Activated CD4-positive, alpha-beta T cell treated with anti-CD3 and anti-CD28 coated beads, Interleukin-2, amount 10 ng/mL, durations not matched to agents 7 days and 5 days (primary cell): Measurements from ENCODE around the gene OSBP2. TPM values are rescaled to one million over a fixed set of nuclear protein-coding genes. Genes with fewer than 3 reads are reported as not detected.
A peak's percentile ranks its signal among the peaks of the same experiment; 100 is the strongest.

Experiments used
- CTCF ChIA-PET: fragments of 350-600 bp; sonication (Branson Sonifier 250); formaldehyde crosslinking; loops from one replicate; lab custom pipeline; 2021; ENCODE audit warnings: antibody characterized with exemption; lab: Charles Lee
- POLR2A ChIA-PET: fragments of 350-600 bp; sonication (Branson Sonifier 250); formaldehyde crosslinking; loops from one replicate; lab custom pipeline; 2021; ENCODE audit warnings: antibody characterized with exemption; lab: Charles Lee
- DNase-seq: peaks from one replicate; pipeline ENCODE4 v3.0.0-alpha.2; 2020
- H3K27ac Mint-ChIP-seq: one replicate; pipeline ENCODE4 v1.8.0; 2021; ENCODE audit warnings: mild to moderate bottlenecking, moderate library complexity, mixed read lengths
- H3K27me3 Mint-ChIP-seq: one replicate; pipeline ENCODE4 v1.8.0; 2021; ENCODE audit warnings: mixed read lengths
- H3K36me3 Mint-ChIP-seq: one replicate; pipeline ENCODE4 v1.8.0; 2021; ENCODE audit warnings: low read depth, mixed read lengths
- H3K4me1 Mint-ChIP-seq: one replicate; pipeline ENCODE4 v1.8.0; 2021; ENCODE audit warnings: mixed read lengths
- H3K4me3 Mint-ChIP-seq: one replicate; pipeline ENCODE4 v1.8.0; 2021; ENCODE audit warnings: mild to moderate bottlenecking, moderate library complexity, mixed read lengths
- H3K9me3 Mint-ChIP-seq: one replicate; pipeline ENCODE4 v1.8.0; 2021; ENCODE audit warnings: mixed read lengths
- total RNA-seq, 2 experiments: library from RNA; stranded (reverse); gene quantifications; one replicate each; pipeline ENCODE4 v1.2.3, GENCODE V29; 2021

Gene OSBP2
- total RNA-seq, 2 experiments from 2014 or later, result 1.1 TPM

DNA sequence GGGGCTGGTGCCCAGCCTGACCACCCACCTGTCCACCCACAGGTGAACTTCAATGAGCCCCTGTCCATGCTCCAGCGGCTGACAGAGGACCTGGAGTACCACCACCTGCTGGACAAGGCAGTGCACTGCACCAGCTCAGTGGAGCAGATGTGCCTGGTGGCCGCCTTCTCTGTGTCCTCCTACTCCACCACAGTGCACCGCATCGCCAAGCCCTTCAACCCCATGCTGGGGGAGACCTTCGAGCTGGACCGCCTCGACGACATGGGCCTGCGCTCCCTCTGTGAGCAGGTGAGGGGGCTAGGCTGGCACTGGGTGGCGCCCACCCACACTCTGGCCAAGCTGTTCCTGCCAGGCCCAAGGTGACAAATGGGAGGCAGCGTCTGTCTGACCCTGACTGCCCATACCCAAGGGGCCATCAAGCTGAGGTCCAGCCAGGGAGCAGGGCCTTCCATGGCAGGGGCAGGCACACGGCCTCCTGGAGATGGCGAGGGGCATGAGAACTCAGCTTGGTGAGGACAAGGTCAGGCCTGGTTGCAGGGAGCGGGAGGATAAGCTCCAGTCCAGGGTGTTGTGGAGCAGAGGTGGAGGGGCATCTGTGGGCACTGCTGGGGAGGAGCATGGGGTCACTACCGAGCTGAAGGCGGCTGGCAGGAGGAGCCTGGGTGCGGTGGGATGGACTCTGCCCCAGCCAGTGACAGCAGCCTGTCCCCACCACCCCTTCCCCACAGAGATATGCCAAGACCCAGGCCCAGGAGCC is 196.2 kb downstream of the OSBP2 start:
- peaks cover 21% of the 10 kb centered on the region for H3K4me1 Mint-ChIP-seq
- H3K9me3 Mint-ChIP-seq, result no peaks in the 10 kb centered on the region
- H3K4me3 Mint-ChIP-seq, result no peak overlapping the region
- ChIA-PET CTCF (interaction anchor here (0.7 to 1.3 kb wide), 3 partner anchors 10 to 1623 kb away, joined by 3 to 4 read pairs (median 3); partner anchors contain the start of genes EWSR1 and RHBDD3), POLR2A (no interaction called here)
- no peaks in the 10 kb centered on the region for H3K36me3 Mint-ChIP-seq
- no peaks in the 10 kb centered on the region for H3K27me3 Mint-ChIP-seq
- no peak overlapping the region for H3K27ac Mint-ChIP-seq
- peak; percentile 37 for DNase-seq

DNA sequence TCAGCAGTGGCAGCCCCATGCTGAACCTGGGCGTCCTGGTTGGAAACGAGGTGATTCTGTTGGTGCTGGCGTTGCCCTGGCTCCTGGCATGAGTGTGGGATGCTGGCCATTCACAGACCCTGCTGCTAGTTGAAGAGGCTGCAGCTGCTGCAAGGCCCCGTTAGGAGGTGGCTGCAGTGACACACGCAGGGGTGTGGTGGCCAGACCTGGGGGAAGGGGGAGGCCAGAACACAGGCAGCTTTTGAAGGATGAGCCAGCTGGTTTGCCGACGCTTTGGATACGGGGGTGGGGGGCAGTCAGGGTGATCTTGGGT is 196.7 kb downstream of the OSBP2 start:
- CTCF ChIA-PET, result interaction anchor here (0.9 to 1.3 kb wide), 3 partner anchors 10 to 20 kb away, joined by 3 read pairs; no protein-coding TSS in a partner anchor
- H3K36me3 Mint-ChIP-seq, result no peaks in the 10 kb centered on the region
- POLR2A ChIA-PET, result no interaction called here
- no peak for DNase-seq
- no peaks in the 10 kb centered on the region for H3K27me3 Mint-ChIP-seq
- peaks cover 21% of the 10 kb centered on the region for H3K4me1 Mint-ChIP-seq
- no peaks in the 10 kb centered on the region for H3K9me3 Mint-ChIP-seq
- H3K27ac Mint-ChIP-seq, result no peak overlapping the region
- H3K4me3 Mint-ChIP-seq, result no peak overlapping the region

DNA sequence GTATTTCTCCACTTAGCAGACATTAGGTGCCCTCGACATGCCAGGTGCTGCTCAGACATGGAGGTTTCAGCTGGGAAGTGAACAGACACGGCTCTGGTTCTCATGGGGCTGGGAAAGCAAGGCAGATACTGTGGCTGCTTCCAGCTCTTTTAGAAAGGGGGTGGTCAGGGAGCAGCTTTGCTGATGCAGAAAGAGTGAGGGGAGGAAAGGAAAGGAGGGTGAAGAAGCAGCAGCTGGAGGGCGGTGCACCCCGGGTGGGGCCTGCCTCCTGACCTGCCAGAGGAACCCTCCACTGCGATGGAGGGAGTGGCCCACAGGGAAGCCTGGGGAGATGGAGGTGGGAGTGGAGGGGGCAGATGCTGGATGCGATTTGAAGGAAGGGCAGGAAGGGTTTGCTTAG is 197.1 kb downstream of the OSBP2 start:
- POLR2A ChIA-PET, result no interaction called here

DNA sequence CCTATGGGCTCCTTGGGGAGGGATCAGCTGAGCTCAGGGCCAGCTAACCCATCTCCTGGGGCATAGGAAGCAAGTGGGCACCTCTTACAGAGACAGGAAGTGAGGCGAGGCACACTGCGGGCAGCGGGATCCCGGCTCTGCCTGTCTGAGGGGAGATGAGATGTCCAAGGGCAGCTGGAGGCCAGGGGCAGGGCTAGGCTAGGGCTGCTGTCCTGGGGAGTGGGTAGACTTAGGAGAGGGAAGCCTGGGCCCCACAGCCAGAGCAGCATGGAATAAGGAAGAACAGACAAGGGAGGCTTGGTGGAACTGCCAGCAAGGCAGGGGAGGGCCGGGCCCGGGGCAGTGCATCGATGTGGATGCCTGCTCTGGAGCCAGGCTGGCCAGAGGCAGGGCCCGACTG is 197.6 kb downstream of the OSBP2 start:
- Mint-ChIP-seq H3K27ac (no peak overlapping the region), H3K4me1 (peaks cover 21% of the 10 kb centered on the region), H3K27me3 (no peaks in the 10 kb centered on the region), H3K36me3 (no peaks in the 10 kb centered on the region), H3K4me3 (no peak overlapping the region), H3K9me3 (no peaks in the 10 kb centered on the region)
- CTCF ChIA-PET, result interaction anchor here (1.1 to 1.3 kb wide), 3 partner anchors 13 to 48 kb away, joined by 3 to 4 read pairs (median 3); no protein-coding TSS in a partner anchor
- no peak for DNase-seq
- POLR2A ChIA-PET, result no interaction called here

More for the DNA sequence above, 197.1 kb downstream of the OSBP2 start:
- no peak overlapping the region for H3K4me3 Mint-ChIP-seq
- H3K9me3 Mint-ChIP-seq, result no peaks in the 10 kb centered on the region
- no peaks in the 10 kb centered on the region for H3K36me3 Mint-ChIP-seq
- DNase-seq, result no peak
- H3K27ac Mint-ChIP-seq, result peak overlapping the region; percentile 9
- no peaks in the 10 kb centered on the region for H3K27me3 Mint-ChIP-seq
- CTCF ChIA-PET, result interaction anchor here (1.1 to 1.3 kb wide), 2 partner anchors 14 to 20 kb away, joined by 3 read pairs; no protein-coding TSS in a partner anchor
- H3K4me1 Mint-ChIP-seq, result peaks cover 21% of the 10 kb centered on the region

DNA sequence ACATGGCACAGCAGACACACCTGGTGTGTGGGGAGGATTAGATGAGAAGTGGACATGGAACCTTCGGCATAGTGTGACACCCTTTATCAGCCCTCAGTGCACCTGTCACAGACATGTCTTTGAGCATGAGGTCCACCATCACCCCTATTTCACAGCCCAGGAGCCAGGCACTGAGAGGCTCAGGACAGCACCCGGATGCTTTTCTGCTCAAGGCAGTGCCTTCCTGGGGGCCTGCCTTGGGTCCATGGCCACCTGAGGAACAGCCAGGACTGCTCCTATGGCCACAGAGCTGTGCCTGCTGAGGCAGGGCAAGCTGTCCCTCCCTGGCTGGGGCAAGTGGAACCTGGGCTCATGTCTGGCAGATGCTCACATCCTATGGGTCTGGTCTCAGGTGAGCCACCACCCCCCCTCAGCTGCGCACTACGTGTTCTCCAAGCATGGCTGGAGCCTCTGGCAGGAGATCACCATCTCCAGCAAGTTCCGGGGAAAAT is 198.1 kb downstream of the OSBP2 start:
- ChIA-PET CTCF (interaction anchor here (0.7 to 1.2 kb wide), 2 partner anchors 10 to 48 kb away, joined by 3 to 4 read pairs; no protein-coding TSS in a partner anchor), POLR2A (no interaction called here)
- Mint-ChIP-seq H3K9me3 (no peaks in the 10 kb centered on the region), H3K4me1 (peaks cover 21% of the 10 kb centered on the region), H3K36me3 (no peaks in the 10 kb centered on the region), H3K27ac (no peak overlapping the region), H3K4me3 (no peak overlapping the region), H3K27me3 (no peaks in the 10 kb centered on the region)
- no peak for DNase-seq

DNA sequence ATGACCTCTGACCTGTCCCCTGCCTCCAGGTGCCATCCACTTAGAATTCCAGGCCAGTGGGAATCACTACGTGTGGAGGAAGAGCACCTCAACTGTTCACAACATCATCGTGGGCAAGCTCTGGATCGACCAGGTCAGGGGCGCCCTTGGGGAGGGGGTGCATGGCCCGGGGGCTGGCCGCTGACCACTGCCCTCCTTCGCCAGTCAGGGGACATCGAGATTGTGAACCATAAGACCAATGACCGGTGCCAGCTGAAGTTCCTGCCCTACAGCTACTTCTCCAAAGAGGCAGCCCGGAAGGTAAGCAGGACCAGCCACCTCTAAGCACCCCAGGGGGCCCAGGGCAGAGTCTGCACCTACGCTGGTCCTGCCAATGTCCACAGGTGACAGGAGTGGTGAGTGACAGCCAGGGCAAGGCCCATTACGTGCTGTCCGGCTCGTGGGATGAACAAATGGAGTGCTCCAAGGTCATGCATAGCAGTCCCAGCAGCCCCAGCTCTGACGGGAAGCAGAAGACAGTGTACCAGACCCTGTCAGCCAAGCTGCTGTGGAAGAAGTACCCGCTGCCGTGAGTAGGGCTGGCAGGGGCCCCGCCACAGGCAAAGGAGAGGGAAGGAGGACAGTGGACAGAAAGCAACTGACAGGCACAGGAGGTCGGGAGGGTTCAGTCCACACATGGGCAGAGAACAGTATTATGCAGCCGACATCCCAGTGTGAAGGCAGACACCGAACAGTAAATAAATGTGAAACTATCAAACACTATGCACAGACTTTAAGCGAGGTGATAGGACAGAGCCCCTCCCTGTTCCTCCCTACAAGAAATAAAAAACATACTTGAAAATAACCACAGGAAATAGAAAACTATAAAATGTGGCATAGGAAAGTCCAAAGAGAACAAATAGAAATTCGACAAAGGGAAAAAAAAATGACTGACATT is 199.0 kb downstream of the OSBP2 start:
- Mint-ChIP-seq H3K4me3 (no peak overlapping the region), H3K4me1 (peaks cover 21% of the 10 kb centered on the region), H3K36me3 (no peaks in the 10 kb centered on the region), H3K9me3 (no peaks in the 10 kb centered on the region), H3K27me3 (no peaks in the 10 kb centered on the region), H3K27ac (peak overlapping the region; percentile 57)
- POLR2A ChIA-PET, result no interaction called here
- no peak for DNase-seq
- CTCF ChIA-PET, result interaction anchor here (0.7 to 1.2 kb wide), 2 partner anchors 9 to 47 kb away, joined by 3 to 4 read pairs; no protein-coding TSS in a partner anchor

DNA sequence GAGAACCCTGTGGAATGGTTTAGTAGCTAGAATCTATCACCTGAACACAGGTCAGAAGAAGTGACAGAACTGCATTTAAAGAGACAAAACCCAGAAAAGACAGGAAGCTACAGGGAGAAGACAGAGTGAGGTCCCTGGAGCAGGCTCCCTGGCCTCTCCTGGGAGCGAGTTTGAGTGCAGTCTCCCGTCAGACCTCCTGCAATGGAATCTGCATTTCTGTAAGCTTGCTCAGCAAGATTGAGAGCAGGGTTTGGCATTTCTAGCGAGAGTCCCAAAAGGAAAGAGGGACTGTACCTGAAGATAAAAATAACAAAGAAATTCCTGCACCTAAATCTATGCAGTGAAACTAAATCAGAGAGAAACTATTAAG is 199.7 kb downstream of the OSBP2 start:
- Mint-ChIP-seq H3K4me1 (peaks cover 21% of the 10 kb centered on the region), H3K27ac (peak overlapping the region; percentile 57), H3K9me3 (no peaks in the 10 kb centered on the region), H3K27me3 (no peaks in the 10 kb centered on the region), H3K36me3 (no peaks in the 10 kb centered on the region), H3K4me3 (no peak overlapping the region)
- CTCF ChIA-PET, result no interaction called here
- DNase-seq, result no peak
- POLR2A ChIA-PET, result no interaction called here

DNA sequence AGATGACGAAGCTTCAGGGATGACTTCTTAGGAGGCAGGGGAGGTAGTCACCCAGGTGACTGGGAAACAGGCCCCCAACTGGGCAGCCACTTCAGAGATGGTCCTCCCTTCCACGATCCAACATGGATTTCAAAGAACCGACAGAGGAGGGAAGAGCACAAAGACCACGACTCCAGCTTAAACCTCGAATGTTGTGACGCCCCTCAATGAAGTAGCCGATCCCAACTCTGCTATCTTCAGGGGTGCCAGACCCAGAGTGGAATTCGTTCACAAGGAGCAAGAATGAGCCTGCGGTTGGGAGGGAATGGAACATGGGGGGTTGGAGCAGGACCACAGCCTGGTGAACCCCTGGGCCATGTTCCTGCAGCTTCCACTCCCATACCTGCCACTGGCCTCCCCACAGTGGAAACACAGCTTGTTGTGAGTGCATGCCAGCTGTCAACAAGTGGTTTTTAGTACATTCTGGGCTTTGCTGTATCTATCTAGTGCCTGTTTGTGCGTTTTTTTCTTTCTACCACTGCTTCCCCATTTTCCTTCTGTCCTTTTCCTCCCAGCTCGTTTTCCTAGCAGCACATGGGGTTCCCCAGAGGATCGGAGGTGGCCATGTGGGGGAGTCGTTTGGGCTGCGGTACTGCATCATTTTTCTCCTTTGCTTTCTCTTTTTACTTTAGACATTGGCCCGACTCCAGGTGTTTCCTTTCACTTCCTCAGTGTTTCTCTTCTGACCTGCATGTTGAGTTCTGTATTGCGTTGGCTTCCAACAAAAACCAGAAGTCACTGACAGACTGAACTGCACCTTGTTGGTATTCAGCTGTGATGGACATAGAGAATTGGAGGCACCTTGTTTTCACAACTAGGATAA is 208.1 kb downstream of the OSBP2 start:
- Mint-ChIP-seq H3K27me3 (no peaks in the 10 kb centered on the region), H3K9me3 (no peaks in the 10 kb centered on the region), H3K36me3 (peaks cover 9% of the 10 kb centered on the region), H3K27ac (no peak overlapping the region), H3K4me3 (no peak overlapping the region), H3K4me1 (peaks cover 4% of the 10 kb centered on the region)
- DNase-seq, result no peak
- CTCF ChIA-PET, result interaction anchor here (1.1 kb wide), 1 partner anchor 9 kb away, joined by 3 read pairs; no protein-coding TSS in a partner anchor
- POLR2A ChIA-PET, result no interaction called here

DNA sequence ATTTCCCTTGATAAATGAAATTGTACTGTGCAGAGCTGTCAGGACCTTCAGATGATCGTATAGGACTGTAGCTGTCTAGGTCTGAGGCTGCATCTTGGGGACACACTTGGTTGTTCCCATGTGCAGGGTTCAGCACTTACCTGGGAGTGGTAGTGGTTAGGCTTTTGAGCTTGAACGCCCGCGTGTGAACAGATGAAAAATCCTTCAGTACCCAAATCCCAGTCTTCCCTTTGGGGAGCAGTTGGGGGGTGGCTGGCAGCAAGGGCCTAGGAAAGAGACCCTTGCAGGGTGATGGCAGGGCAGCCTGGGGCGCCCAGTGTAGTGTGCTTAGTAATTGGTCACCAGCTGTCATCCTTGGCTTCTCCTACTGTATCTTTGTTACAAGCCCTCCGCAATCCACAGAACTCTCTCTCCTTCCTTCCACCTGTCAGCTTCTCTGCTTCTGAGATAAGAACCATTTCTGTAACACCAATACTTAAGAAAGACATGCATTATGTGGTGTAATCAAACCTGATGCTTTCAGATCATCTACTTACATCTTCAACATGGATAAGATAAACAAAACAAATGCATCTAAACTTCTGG is 209.3 kb downstream of the OSBP2 start:
- POLR2A ChIA-PET, result no interaction called here
- CTCF ChIA-PET, result interaction anchor here (1.0 kb wide), 1 partner anchor 13 kb away, joined by 3 read pairs; no protein-coding TSS in a partner anchor
- Mint-ChIP-seq H3K4me1 (peaks cover 4% of the 10 kb centered on the region), H3K4me3 (no peak overlapping the region), H3K27me3 (no peaks in the 10 kb centered on the region), H3K36me3 (peaks cover 9% of the 10 kb centered on the region), H3K9me3 (no peaks in the 10 kb centered on the region), H3K27ac (no peak overlapping the region)
- no peak for DNase-seq

DNA sequence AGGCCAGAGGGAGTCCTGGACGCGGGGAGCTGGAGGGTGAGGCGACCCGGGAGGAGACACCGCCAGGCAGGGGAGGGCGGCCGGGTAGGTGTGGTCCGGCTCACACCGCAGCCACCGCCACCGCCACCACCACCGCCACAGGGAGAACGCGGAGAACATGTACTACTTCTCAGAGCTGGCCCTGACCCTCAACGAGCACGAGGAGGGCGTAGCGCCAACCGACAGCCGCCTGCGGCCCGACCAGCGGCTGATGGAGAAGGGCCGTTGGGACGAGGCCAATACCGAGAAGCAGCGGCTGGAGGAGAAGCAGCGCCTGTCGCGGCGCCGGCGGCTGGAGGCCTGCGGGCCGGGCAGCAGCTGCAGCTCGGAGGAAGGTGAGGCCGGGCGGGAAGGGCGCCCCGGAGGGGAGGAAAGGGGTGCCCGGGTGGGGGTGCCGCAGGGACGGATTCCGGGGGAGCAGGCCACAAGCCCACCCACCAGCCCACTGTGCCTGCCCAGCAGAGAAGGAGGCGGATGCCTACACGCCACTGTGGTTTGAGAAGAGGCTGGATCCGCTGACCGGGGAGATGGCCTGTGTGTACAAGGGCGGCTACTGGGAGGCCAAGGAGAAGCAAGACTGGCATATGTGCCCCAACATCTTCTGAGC is 211.1 kb downstream of the OSBP2 start:
- Mint-ChIP-seq H3K4me1 (peaks cover 4% of the 10 kb centered on the region), H3K27ac (no peak overlapping the region), H3K4me3 (no peak overlapping the region), H3K27me3 (no peaks in the 10 kb centered on the region), H3K9me3 (no peaks in the 10 kb centered on the region), H3K36me3 (peaks cover 5% of the 10 kb centered on the region)
- ChIA-PET CTCF (interaction anchor here (1.4 kb wide), 1 partner anchor 14 kb away, joined by 3 read pairs; no protein-coding TSS in a partner anchor), POLR2A (no interaction called here)
- no peak for DNase-seq

DNA sequence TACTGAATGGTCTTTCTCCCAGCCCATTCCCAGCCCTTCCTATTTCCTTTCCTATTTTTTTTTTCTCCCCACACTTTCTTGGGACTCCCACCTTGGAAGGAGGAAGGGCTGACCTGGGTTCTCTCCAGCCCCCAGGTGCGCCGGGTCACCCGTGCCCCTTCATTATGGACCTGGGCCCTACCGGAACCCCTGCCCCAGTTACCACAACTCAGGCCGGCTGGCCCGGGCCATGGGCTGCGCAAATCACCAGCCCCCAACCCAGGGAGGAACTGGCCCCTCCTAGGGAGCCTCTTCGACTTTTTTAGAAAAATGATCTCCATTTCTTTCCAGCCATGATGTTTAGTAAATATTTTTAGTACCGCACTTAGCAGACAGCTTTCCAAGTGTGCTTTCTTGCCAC is 211.7 kb downstream of the OSBP2 start:
- Mint-ChIP-seq H3K4me3 (no peak overlapping the region), H3K4me1 (peaks cover 4% of the 10 kb centered on the region), H3K36me3 (peaks cover 5% of the 10 kb centered on the region), H3K27me3 (no peaks in the 10 kb centered on the region), H3K27ac (no peak overlapping the region), H3K9me3 (no peaks in the 10 kb centered on the region)
- DNase-seq, result no peak
- ChIA-PET CTCF (interaction anchor here (1.2 kb wide), 1 partner anchor 272 kb away, joined by 3 read pairs; no protein-coding TSS in a partner anchor), POLR2A (no interaction called here)
